GM19239 (cell line): ENCODE data around the gene SLITRK1.

Source experiments
- DNase-seq: peaks from one replicate; pipeline ENCODE4 v3.0.0; 2011; ENCODE audit warnings: low spot score; ENCODE audit not compliant: insufficient read length
- FAIRE-seq: peaks from 2 replicates; lab custom pipeline; 2011; peaks lifted over from hg19 to GRCh38; lab: Jason Lieb, UNC

Gene SLITRK1

DNA sequence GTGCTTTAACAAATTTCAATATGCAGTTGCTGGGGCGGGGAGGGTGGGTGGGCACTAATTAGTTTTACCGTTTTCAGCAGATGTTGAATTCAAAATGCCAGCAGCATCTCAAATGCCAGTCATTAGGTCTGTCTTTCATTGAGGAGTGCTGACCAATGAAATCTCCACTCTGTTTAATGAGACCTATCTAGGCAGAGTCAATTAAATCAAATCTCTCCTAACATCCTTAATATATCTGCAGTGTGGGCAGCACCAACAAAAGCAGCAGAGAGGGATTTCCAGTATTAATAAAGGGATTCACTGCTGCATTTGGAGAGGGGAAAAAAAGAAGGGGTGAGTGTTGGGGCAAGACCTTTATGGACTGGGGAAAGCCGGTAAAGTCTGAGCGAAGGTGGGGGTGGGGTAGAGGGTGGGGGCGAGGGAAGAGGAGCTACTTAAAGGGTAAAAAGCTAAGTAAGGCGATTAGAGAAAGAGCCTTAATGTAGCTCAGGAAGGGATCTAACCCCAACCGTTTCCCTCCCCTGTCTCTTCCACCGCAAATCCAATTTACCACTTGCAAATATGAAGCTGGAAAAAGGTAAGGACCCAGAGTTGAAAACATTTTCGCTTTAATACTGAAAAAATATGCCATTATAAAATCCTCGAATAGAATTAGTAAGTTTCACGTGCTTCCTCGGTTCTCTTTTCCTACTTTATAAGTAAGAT lies 4.5 kb downstream of the SLITRK1 start:
- FAIRE-seq = no peak
- DNase-seq = no peak

DNA sequence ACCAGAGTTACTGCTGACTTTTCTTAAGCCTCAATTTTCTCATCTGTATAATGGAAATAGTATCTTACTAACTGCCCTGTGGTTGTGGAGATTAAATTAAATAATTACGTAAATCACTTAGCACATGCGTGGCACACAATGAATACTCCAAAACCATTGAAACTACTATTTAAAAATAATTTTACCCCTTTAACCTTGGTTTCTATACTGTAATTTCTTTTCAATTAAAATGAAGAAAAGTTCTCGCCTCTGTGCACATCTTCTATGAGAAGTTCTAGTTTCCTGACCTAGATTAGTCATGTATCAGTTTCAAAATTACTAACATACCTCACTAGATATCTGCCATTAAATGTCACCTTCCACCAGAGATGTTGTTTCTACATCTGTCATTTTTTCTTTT lies 5.7 kb downstream of the SLITRK1 start:
- DNase-seq (no peak), FAIRE-seq (no peak)

DNA sequence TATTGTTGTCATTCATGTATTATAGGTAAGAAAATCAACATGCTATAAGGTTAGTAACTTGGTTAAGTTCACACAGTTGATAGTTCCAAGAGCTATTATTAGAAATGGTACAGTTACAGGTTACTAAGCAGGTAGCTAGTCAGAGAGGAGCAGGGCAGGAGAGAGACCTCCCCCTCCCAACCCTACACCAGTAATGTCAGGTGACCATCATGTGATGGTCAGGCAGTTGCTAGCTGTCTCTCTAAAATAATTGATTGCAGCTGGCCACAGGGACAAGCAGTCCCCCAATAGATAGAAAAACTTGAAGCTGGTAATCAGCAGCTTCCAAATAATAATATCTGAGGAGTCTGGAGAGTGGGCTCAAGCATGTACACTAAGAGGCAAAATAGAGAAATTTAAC lies 14.6 kb downstream of the SLITRK1 start:
- FAIRE-seq = no peak

DNA sequence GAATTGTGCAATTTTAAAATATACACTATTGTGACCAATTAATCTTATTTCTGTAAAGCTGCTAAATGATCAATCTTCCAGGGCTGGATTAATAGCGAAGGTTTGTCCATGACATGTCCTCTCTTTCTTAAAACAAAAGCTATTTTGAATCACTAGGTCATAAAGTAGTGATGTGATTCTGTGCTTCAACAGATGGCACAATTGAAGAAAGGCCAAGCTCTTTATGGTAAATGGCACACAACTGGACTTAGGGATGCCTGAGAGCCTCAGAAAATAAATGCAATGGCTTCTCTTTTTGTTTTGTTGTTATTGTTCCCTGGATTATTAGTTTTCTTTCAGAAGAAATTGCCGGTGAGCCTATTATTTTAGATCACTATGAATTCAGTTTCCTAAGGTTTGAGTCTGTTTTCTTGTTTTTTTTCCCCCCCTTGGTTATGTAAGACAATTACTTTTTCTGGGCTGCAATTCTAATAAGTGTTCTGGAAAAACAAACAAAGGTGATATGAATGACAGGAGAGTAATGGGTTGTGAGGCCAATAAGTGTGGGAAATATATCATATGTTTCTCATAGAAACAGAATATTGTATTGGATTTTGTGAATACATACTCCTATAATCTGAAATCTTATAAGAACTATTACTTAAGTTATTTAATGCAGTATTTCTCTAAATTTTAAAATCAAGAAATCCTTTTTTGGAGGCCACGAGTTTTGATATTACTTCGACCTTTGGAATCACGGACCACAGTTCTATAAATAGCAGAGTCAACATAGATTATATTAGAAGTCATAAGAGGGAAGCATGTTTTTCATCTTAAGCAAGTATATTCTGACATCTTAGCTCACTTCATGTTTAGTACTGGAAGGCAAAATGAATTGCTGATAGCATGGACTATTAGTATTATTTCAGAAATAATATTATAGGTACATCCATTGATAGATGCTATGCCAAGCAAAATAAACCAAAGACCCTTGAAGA lies 16.8 kb downstream of the SLITRK1 start:
- FAIRE-seq = no peak
- DNase-seq = no peak

More for the DNA sequence above, 14.6 kb downstream of the SLITRK1 start:
- DNase-seq = no peak

DNA sequence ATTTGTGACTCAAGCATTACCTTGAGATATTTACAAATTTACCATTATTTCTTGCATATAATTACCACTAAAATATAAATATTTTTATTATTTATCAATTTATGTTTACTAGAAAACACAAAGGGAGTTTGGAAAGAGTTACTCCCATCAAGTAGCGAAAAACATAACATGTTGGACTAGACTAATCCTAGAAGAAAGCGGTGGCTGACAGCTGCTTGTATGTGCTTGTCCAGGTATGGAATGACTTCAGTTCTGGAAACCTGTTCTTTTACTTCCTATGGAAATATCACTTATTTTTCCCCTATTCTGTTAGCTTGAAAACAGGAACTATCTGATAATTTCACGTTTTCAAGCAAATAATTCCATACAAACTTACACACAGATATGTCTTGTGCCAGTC lies 28.5 kb downstream of the SLITRK1 start:
- no peak for DNase-seq
- no peak for FAIRE-seq

DNA sequence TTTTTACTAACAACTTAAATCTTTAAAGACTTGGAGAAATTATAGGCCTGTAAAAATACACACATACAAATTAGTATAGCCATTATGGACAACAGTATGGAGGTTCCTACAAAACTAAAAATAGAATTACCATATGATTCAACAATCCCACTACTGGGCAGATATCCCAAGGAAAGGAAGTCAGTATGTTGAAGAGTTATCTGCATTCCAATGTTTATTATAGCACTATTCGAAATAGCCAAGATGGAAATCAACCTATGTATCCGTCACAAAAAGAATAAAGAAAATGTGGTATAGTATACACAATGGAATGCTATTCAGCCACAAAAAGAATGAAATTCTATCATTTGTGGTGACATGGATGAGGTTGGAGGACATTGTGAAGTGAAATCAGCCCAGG lies 37.2 kb downstream of the SLITRK1 start:
- no peak for DNase-seq
- no peak for FAIRE-seq

DNA sequence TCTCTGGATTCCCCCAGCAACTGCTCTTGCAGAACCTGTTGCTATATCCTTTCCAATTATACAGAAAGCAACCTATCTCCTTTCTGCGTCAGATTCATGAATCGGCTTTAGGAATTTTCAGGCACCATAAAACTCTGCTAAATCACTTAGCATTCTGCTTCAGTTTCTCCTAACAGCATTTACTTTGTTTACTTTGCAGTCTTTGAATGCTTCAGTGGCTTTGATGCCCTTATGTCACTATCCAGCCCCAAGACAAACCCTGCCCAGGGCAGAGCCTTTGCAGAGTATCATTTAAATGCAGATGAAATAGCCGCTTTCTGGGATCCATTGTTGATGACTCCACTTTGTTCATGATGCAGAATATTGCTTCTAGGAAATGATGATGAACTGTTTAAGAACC lies 43.1 kb downstream of the SLITRK1 start:
- no peak for FAIRE-seq
- DNase-seq = no peak

DNA sequence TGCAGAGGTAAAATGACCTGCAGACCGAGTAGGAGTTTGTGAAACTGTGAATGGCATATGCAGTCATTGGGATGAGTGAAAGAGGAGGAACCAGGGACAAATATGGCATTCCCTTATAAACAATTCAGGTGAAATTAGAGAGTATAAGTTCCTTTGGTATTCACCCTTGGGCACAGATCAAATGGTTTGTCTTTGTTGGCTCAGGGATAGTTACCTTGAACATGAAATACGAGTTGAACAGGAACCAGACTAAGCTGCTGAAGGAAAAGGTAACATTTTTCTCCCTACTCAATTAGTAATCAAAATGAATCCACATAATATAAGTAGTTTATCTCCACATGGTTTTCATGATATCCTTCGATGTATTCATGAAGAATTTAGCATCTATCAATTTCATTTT lies 50.5 kb downstream of the SLITRK1 start:
- no peak for FAIRE-seq
- no peak for DNase-seq

DNA sequence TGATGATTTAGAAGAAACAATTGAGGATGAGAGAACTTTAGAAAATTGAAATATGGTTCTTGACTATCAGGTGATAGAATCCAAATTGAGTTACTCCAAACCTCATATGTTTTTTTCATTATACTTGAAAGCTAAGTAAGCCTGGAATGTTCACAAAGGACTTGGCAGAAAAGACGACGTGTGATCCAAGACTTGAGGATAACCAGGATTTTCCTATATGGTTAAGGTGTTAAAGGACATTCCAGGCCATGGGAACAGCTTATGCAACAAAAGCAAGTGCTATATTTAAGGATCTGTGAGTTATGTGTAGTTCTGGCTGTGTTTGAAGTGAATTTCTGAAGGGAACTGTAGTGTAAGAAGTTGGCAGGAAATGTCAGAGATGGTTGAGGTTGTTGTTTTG lies 52.5 kb downstream of the SLITRK1 start:
- FAIRE-seq (no peak), DNase-seq (no peak)

DNA sequence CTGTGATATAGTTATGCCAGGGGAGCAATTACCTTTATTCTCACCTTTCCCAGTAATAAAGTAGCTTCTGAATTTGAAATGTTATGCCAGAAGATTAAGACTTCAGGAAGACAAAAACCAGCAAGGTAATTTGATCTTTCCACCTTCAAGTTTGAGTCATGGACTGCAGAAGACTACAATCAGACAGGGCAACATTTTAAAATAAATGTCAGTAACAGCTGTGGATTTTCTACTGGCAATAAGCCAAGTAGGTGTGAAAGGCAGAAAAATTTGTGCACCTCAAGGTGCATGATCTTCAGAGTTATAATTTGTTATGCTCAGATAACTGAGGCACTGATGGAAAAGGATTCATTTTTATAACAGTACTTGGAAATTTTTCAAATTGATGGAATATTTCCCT lies 54.9 kb downstream of the SLITRK1 start:
- DNase-seq = no peak
- no peak for FAIRE-seq
